GM18519 (cell line): ENCODE data around the gene TTC7B.

ENCODE experiments used
- ATAC-seq: cut with Tn5 transposase; IDR thresholded peaks from one replicate; pipeline ENCODE4 v1.9.1; 2021; ENCODE audit warnings: mild to moderate bottlenecking, moderate library complexity; ENCODE audit not compliant: unreplicated experiment, low FRiP score

The TTC7B gene

DNA sequence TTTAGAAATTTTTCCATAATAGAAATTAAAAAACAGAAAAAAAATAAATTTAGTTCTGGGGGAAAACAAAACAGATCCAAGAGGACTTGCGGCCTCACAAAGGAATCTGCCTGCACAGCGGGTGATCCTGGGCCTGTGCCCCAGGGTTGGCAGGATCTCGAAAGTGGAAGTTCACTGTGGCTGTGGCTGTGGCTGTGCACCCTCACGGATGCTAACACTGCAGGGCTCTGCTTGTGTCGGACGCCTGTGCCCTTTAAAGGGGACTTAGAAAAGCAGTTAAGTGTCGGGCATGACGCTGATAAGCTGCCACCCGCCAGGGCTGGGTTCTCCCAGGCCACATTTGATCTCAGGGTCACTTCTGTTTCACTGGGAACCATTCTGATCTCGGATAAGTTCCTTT lies 209.1 kb downstream of the TTC7B start:
- no peak for ATAC-seq

DNA sequence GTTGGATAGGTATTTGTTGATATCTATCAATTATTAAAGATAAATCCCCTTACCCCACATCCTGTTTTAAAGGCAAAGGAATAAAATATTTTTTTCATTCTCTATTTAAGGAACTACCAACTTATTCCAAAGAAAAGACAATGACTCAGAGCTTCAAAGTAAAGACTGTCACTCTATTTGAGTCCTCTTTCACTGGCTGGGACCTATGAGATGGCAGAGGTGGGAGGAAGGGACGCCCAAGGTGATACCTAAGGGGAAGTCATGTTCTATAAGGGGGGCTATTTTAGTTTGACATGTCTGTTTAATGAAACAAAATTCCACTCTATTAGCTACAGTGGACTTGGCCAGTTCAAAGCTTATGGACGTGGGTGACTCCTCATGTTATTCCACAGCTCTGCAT lies 209.8 kb downstream of the TTC7B start:
- no peak for ATAC-seq

DNA sequence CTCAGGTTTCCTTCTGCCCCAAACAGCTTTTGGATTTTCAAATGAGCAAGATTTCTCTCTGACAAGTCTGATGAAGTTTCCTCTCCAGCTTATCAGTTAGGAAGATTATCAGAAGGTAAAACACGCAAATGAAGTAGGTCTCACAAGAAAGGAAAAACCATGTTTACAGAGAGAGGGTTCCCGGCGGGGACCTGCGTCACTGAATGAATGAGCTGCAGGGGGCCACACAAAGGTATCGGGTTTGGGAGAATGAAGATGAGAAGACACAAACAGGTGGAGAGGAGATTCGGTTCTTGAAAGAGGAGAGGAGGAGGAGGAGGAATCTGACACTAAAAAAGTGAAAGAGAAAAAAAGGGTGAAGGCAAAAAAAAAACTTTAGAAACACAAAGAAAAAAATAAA lies 210.8 kb downstream of the TTC7B start:
- no peak for ATAC-seq

DNA sequence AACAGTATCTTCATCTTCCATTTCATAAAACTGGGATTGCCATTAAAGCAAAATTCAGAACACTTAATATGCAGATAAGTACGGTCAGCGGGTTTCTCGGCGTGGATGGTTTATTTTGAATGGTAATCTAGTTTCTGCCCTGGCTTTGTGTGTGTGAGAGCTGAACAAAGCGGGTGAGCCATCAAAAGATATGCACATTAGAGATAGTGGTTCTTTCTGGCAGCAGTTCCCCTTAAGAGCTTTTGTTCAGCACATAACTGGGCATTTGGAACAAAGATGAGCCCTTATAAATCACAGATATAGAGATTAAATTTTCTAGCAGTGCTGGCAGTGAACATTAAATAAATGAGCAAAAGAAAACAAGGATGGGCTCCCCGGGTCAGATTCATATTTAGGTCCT lies 211.9 kb downstream of the TTC7B start:
- ATAC-seq = no peak

DNA sequence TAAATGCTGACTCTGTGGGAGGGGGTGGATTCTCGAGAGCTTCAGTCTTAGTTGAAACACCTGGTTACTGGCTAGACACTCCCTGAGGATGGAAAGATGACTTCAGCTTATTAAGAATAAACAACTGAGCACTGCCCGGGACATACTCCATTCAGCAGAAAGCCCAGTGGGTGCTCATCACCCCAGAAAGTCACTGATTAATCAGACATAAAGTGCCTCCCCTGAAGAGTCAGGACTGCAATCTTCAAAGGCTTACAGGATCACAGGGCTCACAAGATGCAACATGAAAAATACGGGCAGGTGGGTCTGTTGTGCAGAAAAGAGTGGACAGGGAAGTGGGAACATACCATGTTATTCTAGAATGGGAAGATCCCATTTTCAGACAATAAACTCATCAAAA lies 212.4 kb downstream of the TTC7B start:
- no peak for ATAC-seq

DNA sequence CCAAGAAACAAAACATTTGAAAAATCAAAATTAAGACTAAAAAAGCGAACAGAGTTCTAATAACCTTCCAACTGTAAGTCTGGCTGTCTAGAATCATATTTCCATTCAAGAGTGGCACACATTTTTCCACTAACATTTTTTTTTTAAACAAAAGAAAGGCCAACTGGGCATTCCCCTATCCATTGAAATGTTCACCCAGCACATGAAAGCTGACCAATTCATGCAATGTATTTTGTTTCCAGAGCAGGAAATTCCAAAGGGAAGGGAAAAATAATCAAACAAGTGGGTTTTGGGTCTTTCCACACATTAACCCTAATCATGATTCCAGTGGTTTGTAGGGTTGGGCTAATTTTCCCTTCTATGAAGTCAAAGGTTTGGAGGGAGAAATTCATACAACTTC lies 212.9 kb downstream of the TTC7B start:
- ATAC-seq = no peak

DNA sequence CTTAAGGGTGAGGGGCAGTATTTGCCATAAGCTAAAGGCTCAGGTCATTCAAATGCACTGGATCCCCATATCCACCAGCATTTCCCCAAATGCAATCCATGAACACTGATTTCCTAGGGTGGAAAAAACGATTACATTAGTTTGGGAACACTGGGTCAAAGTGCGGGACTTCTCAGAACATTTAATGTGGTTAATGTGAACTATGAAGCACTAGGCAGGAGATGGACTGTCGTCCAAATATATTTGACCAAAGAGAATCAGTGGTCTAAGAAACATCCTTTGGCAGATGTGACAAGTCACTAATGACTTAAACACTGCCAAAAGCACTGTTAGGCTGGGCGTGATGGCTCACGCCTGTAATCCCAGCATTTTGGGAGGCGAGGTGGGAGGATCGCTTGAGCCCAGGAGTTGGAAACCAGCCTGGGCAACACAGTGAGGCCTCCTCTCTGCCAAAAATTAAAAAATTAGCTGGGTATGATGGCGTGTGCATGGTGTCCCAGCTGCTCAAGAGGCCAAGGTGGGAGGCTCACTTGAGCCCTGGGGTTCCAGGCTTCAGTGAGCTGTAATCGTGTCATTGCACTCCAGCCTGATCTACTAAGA lies 214.0 kb downstream of the TTC7B start:
- ATAC-seq = no peak

DNA sequence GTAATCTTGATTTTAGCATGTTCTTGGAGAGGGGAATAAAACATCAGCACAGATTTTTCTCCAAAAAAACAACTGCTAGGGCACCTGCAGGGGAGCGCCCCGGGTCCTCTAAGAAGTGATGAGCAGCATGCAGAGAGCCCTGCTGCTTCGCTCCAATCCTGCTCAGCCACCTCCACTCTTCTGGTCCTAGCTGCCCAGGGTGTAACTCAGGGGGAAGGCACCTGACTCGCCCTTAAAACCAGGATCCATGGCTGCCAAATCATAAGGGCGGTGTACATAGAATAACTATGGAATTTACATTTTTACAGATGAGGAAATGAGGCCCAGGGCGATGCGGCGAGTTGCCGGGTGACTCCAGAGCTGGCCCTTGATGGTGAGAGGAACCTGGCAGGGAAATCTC lies 214.7 kb downstream of the TTC7B start:
- ATAC-seq = no peak

DNA sequence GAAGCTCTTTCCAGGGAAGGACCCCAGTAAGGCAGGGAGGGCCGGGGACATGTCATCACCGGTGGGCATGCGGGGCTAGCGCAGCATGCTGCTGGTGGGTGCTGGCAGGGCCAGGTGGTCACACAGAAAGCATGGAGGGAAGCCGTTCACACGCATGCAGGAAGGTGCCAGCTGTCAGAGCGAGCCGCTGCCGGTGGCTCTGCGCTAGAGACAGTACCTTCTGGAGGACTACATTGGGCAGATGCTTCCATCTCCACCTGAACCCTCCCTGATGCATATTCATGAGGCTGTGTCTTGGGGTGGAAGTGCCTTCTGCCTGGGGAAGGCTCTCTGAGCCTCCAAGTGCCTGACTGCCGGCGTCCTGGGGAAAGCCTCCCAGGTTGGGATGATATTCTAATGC lies 215.6 kb downstream of the TTC7B start:
- no peak for ATAC-seq

DNA sequence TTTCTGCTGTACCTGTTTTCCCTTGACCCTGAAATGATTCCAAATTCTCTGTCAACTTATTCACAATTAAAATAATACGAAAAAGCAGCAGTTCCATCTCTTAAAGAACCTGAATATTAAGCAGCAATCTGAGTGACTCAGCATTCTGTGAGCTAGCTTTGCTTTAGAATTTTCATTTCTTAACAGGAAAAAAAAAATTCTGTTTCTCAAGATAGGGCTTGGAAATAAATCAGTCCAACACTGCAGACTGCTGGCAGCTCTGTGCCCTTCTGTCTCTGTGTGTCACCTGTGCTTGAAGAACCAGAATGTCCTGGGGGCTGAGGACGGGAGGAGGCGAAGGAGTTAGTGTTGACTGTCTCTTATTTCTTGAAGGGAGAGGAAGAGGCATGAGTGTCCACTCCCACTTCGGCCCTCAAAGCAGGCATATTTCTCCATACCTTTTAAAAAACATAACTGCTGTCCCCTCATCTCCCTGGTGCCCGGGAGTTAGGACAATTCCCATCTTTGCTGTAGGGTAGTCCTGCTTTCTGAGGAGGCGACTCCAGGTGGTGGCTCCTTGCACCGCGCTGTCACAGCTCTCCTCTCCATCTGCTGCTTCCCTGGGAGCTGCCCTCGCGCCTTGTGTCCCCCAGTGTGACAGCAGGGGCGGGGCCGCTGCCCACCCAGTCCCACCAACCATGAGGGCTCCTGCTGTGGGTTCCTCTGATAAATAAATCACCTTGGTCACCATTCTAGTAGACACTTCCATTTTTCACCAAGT lies 216.3 kb downstream of the TTC7B start:
- no peak for ATAC-seq

DNA sequence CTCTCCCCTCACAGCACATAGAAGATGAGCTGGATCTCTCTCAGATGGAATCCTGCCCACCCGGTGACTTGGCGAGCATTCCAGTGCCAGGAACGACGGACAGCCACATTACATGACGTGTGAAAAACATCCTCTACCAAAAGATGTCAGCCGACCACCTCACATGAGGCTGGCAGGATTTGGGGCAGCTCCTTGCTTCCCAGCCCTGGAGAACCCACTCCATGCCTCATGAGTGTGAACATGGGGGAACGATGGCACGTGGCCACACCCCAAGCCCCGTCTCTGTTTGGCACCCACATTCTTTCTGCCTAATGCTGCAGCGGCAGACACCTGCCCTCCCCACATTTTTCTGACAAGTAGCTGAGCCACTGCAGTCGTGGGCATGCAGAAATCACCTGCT lies 216.9 kb downstream of the TTC7B start:
- no peak for ATAC-seq

DNA sequence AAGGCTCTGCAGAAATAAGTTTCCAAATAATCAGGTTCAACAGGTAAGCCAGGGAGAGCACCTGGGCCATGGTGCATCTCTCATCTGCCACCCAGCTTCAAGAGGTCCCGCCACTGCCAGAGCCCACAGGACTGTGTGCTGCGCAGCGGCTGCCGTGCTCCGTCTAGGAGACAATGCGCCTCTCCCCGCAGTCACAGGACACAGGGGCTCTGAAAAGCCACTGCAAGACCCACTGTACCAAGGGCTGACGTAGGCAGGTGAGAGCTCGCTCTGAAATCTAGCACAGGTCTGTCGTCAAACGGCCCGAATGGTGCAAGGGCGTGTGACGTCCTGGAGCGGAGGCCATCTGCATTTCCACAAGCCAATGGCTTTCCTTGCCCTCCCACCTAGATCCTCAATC lies 218.3 kb downstream of the TTC7B start:
- ATAC-seq = no peak

DNA sequence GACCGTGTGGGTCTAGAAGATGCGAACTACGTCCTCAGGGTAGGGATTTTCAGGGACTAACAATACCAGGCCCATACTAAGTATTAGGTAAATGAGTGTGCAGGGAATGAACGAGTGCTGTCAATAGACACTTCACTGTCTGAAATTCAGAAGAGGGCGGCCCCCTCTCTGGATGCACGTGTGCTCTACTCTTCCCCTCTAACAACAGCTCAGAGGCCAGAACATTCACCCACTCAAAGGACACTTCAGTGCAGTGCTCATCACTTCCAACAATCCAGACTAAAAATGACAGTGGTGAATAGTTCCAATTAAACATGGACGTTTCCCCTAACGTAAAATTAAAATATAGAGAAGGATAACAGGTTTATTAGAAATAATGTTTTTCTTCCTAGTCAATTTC lies 219.5 kb downstream of the TTC7B start:
- ATAC-seq = no peak

DNA sequence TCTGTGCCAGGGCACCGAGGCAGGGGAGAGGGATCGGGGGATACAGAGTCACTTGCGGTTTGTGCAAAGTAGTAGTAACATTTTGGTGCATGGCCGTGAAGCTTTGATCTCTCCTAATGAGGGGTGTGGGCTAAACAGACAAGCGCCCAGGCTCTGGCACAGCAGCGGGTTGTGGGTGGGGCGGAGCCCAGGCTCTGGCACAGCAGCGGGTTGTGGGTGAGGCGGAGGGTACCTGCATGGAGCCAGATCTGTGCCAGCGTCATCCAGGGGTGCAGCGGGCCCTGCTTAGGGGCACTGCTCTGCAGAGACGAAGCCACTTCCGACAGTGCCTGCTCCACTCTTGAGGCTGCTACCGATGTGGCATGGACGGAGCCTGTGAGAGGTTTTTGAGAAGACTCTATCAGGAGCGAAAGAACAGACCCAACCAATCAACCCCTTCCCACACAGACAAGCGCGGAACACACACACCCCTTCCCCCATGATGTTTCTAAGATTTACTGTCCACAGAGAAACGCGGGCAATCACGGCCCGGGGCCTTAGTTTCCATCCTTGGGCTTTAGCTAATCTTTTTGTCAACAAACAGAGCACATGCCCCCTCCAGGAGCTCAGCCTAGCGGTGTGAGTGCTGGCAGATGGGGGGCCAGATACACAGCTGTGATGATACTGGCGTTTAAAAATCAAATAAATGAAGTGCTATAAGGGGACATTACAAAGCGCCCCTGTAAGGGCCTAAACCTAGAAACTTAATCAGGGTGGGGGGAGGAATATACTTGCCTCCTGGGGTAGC lies 222.8 kb downstream of the TTC7B start:
- no peak for ATAC-seq

DNA sequence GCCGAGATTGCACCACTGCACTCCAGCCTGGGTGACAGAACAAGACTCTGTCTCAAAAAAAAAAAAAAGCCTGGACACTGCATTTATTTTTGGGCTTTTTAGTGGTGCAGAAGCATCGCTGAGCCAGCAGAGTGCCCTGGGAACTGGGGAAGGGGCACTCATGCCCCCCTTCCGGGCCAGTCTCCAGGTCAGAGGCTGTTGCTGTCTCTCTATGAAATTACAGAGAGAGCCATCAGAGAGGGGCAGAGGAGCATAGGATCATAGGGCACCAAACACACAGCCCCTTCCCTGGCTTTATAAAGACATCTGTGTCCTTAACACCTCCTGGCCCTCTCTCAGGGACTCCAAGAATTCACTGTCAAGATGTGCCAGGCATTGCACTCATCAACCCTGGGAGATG lies 223.6 kb downstream of the TTC7B start:
- no peak for ATAC-seq

DNA sequence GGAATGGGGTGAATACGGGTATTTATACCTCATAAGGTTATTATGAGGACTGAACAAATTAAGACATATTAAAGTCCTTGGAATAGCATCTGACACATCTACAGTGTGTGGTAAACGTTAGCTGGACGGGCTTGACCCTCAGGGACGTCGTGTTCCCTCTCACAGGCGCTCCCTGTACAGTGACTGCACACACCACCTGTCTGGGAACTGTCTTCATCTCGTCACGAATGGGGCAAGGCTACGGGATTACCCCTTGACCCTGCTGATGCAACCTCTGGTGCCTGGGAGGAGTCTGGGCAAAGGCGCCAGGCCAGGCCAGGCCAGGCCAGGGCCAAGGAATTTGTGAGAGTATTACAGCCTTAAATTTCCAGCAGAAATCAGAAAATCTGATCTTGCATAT lies 228.3 kb downstream of the TTC7B start:
- ATAC-seq = no peak

DNA sequence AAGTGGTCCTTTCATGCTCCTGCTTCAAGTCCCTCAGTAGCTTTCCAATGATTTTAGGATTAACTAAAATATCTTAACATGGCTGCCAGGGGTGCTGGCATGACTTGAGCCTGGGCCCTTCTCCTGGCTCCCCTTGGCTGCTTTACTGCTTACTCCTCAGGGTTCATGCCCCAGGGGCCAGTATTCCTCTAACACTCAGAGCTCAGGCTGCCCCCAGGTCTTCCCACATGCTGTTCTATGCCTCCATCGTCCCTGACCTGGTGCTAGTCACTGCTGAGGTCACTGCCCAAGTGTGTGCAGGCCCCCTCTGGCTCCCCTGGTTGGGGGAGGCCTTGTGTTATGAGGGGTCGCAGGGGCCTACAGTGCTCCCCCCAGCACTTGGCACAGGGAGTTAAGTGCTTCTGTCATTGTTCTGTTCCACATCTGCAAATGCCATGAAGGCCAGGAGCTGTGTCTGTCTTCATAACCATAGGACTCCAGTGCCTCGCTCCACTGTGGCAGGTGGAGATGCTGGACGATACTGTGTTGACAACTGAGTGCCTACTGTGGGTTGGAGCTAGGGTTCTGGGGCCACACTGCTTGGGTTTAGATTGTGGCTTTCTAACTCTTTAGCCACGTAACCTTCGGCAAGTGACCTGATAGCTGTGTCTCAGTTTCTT lies 228.8 kb downstream of the TTC7B start:
- ATAC-seq = no peak

DNA sequence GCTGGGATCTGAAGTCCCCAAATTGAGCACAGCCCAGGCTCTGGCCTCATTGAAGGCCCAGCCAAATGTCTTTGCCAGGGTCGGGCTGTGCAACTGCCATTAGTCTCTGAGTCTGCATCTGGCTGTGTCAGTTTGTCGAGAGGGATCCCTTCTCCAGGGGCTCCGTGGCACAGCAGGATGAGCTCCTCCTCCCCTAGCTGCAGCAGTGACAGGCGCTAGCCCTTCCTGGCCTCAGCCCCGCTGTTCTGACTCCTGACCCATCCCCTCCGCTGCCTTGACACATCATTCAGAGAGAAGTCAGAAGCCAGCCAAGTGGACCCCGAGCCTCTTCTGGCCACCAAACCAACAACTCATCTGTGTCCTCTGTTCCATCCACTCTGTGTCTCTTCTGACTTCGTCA lies 231.1 kb downstream of the TTC7B start:
- ATAC-seq = no peak

DNA sequence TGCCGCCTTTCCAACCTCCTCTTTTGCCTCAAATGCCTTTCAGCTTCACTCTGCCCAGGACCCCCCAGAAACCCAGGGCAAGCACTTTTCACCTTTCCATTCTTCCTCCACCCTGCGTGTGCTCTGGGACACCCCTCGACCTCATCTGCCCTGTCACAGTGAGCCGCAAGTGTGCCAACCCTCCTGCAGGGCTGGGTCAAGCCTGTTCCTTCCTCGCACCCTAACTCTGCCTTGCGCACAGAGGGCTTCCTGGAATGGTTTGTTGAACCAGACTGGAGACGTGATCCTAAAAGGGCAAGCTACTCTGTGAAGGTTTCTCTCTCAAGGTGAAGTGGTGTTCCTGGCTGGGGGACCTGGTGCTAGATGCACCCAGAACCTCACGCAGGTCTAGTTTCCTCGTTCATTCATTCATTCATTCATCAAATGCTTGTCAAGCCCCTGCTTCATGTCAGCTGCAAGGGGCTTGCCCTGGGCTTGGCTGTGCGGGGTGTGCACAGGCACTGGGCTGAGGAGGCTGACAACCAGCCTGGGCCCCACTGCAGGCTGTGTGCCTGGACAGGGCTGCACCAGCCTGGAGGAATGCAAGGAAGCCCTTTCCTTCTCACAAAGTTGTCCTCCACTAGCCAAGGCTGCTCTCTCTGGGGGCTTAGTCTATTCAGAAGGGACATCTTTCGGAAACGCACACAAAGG lies 232.2 kb downstream of the TTC7B start:
- ATAC-seq = no peak

DNA sequence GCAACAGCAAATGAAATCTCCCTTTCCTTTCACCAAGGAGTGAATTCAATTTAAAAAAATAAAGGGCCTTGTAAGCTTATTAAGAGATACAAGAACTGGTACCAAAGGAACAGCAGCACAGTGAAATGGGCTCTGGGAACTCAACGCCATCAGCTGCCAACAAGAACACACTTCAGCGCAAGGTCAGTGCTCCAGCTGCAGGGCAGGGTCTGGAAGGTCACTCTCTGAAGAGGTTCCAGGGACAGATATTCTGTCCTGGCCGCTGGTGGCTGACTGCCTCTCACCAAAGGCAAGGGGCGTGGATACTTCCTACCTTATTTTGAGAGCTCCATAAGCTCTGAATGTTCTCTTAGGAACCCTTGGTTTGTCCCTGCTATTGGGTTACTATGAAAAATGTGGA lies 232.8 kb downstream of the TTC7B start:
- no peak for ATAC-seq

DNA sequence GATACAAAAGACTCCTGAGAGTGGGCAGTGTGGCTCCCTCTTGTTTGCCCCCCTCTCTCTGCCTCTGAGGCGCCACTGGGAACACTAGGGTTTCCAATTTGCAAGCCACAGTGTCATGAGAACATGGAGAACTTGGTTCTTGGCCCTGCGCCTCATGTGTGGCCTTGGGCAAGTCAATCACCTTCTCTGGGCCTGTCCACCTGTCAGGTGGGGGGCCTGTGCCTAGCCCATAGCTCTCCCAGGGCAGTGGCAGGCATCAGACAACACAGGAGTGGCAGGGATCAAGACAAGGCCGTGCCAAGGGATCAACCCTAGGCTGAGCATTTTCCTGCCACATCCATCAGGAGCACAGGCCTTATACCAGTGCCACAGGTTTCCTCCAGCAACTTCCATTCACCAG lies 234.1 kb downstream of the TTC7B start:
- ATAC-seq = no peak
